Measurements from ENCODE around the gene OR6S1. TPM values are rescaled to one million over a fixed set of nuclear protein-coding genes. Genes with fewer than 3 reads are reported as not detected.
"Not testable (repeated sequence)": the region's sequence is repeated elsewhere in the genome, so short reads cannot be mapped to it uniquely, and the experiment has no call there.

The OR6S1 gene
- total RNA-seq, 2 donors from 2014 or later = not detected

- peaks cover 61% of the 10 kb centered on the region for H3K27me3 Mint-ChIP-seq
- H3K4me3 Mint-ChIP-seq = peak overlapping the region; percentile 86
- H3K4me1 Mint-ChIP-seq = peaks cover 31% of the 10 kb centered on the region
These were observed 9.1 kb downstream of the OR6S1 start for GRCh38 chr14:20632448-20632830.

GRCh38 chr14:20631880-20632389 is 9.6 kb downstream of the OR6S1 start:
- Mint-ChIP-seq H3K4me1 (peaks cover 32% of the 10 kb centered on the region), H3K4me3 (peak overlapping the region; percentile 86), H3K36me3 (ENCODE audit: low read depth) (peaks cover 3% of the 10 kb centered on the region), H3K27me3 (peaks cover 64% of the 10 kb centered on the region), H3K27ac (peak overlapping the region; percentile 92)
- DNase-seq (no peak), ATAC-seq (no peak)
- H3K9me3 ChIP-seq (ENCODE audit: control insufficient read depth, low read length, poor library complexity, severe bottlenecking) = no peaks in the 10 kb centered on the region

More at GRCh38 chr14:20632448-20632830, 9.1 kb downstream of the OR6S1 start:
- H3K36me3 Mint-ChIP-seq (ENCODE audit: low read depth) = peaks cover 3% of the 10 kb centered on the region
- H3K27ac Mint-ChIP-seq = peak overlapping the region; percentile 92
- no peaks in the 10 kb centered on the region for H3K9me3 ChIP-seq (ENCODE audit: control insufficient read depth, low read length, poor library complexity, severe bottlenecking)
- ATAC-seq (peak; percentile 25), DNase-seq (no peak)

GRCh38 chr14:20631023-20631879 is 10.2 kb downstream of the OR6S1 start:
- Mint-ChIP-seq H3K27me3 (peaks cover 60% of the 10 kb centered on the region), H3K4me3 (peak overlapping the region; percentile 86), H3K27ac (peak overlapping the region; percentile 92), H3K36me3 (ENCODE audit: low read depth) (peaks cover 3% of the 10 kb centered on the region), H3K4me1 (peaks cover 34% of the 10 kb centered on the region)
- ATAC-seq (peak; percentile 39), DNase-seq (no peak)
- H3K9me3 ChIP-seq (ENCODE audit: control insufficient read depth, low read length, poor library complexity, severe bottlenecking) = no peaks in the 10 kb centered on the region

DNA sequence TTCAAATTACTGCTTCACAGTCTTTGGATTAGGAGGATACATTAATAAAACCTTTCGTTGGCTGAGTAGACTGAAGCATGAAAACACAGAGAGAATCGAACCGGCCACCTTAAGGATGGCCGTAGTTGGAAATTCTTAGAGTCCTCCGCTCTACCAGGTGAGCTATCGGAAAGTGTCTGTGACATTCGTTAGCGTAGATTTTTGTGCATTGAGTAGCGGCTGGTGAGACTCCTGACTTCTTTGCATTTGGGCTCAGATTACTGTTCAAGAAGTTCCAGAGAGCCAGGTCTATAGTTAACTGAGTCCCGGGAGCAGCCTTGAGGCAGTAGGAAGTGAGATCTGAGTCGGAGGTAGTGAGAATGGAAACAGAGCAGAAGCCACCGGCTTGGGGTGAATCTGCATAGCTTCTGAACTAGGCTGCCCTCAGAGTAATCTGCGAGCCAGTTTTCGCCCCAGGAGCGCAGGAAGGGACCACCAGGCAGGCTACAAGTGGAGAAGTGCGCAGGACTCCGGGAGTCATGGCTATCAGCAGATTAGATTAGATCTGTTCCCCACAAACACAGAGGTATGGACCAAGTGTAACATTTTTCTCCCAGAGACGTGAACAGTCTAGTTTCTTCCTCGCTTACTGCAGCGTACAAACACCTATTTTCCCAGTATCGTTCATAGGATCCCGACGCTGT is 11.0 kb downstream of the OR6S1 start:
- DNase-seq = no peak
- H3K9me3 ChIP-seq (ENCODE audit: control insufficient read depth, low read length, poor library complexity, severe bottlenecking) = no peaks in the 10 kb centered on the region
- Mint-ChIP-seq H3K4me3 (peak overlapping the region; percentile 82), H3K27ac (peak overlapping the region; percentile 92), H3K36me3 (ENCODE audit: low read depth) (no peaks in the 10 kb centered on the region), H3K27me3 (peaks cover 57% of the 10 kb centered on the region), H3K4me1 (peaks cover 40% of the 10 kb centered on the region)
- ATAC-seq = peak; percentile 37

DNA sequence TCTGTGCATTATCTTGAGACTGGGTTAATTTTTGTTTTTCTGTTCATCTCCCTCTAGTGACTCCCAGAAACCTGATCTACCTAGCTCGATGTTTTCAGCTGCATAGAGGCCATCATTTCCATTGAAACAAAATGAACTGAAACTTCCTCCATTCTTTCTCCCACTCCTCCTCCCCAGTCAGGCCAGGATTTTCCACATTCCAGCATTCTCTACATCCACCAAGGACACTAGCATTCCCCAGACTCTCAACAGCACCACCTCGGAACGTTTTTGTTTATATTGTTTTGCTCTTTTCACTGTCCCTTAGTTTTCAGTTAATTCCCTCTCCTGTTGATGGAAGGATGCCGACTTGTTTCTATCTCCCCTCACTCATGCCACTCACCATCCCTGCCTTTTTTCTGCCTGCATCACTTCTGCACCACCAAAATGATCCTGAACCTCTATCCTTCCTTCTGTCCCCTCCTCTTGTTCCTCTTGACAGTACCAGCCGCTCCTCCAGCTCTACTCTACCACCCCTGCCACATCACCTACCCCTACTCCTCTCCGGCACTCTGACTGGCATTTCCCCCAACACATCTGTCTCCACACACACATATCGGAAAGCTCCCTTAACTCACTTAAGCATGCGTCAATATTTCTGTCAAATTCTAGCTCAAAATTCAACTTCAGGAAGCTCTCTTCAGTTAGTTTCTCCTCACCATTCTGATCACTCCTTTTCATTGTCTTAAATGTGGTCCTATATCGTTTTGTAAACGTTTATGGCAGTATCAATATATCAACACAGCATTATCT is 13.2 kb downstream of the OR6S1 start:
- Mint-ChIP-seq H3K36me3 (ENCODE audit: low read depth) (peaks cover 2% of the 10 kb centered on the region), H3K4me1 (peaks cover 52% of the 10 kb centered on the region), H3K27me3 (peaks cover 53% of the 10 kb centered on the region), H3K4me3 (peak overlapping the region; percentile 5), H3K27ac (no peak overlapping the region)
- DNase-seq = no peak
- no peaks in the 10 kb centered on the region for H3K9me3 ChIP-seq (ENCODE audit: control insufficient read depth, low read length, poor library complexity, severe bottlenecking)
- ATAC-seq = no peak

- Mint-ChIP-seq H3K27me3 (peaks cover 54% of the 10 kb centered on the region), H3K4me3 (no peak overlapping the region), H3K4me1 (peaks cover 52% of the 10 kb centered on the region), H3K27ac (no peak overlapping the region), H3K36me3 (ENCODE audit: low read depth) (peaks cover 2% of the 10 kb centered on the region)
- DNase-seq = no peak
- ATAC-seq = no peak
- H3K9me3 ChIP-seq (ENCODE audit: control insufficient read depth, low read length, poor library complexity, severe bottlenecking) = no peaks in the 10 kb centered on the region
These were observed 14.0 kb downstream of the OR6S1 start for GRCh38 chr14:20627346-20628027.

DNA sequence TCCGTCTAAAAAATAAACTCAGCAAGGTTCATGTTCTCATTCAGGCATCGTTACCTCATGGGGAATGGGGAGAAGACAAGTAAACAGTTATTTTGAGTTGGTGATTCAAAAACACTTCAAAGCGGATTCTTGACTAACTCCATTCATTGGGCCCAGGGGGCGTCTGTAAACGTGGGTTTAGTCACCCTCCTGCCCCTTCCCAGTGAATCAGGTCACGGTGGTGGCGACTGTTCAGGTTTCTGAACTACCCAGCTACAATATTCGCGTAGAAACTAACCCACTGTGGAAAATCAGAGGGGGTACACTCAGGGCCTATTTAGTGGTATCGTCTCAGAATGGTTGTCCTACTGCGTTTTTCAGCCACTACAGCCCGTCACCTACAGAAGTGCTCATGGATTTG is 15.2 kb downstream of the OR6S1 start:
- Mint-ChIP-seq H3K4me3 (peak overlapping the region; percentile 68), H3K36me3 (ENCODE audit: low read depth) (peaks cover 4% of the 10 kb centered on the region), H3K4me1 (peaks cover 49% of the 10 kb centered on the region), H3K27ac (peak overlapping the region; percentile 97), H3K27me3 (peaks cover 59% of the 10 kb centered on the region)
- no peaks in the 10 kb centered on the region for H3K9me3 ChIP-seq (ENCODE audit: control insufficient read depth, low read length, poor library complexity, severe bottlenecking)
- DNase-seq (no peak), ATAC-seq (no peak)

GRCh38 chr14:20624495-20625070 is 16.9 kb downstream of the OR6S1 start:
- Mint-ChIP-seq H3K27ac (peak overlapping the region; percentile 97), H3K4me1 (peaks cover 39% of the 10 kb centered on the region), H3K27me3 (peaks cover 49% of the 10 kb centered on the region), H3K36me3 (ENCODE audit: low read depth) (peaks cover 4% of the 10 kb centered on the region), H3K4me3 (peak overlapping the region; percentile 68)
- ATAC-seq = peak; percentile 66
- no peaks in the 10 kb centered on the region for H3K9me3 ChIP-seq (ENCODE audit: control insufficient read depth, low read length, poor library complexity, severe bottlenecking)
- peak in 1 of 3 donors; percentile 24 for DNase-seq

DNA sequence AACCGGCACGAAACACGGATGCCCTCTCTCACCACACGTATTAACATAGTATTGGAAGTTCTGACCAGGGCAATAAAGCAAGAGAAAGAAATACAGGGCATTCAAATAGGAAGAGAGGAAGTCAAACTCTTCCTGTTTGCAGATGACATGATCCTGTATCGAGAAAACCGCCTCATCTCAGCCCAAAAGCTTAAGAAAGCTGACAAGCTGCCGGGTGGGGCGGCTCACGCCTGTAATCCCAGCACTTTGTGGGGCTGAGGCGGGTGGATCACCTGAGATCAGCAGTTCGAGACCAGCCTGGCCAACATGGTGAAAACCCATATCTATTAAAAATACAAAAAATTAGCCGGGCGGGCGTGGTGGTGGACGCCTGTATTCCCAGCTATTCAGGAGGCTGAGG is 17.7 kb downstream of the OR6S1 start:
- H3K4me1 Mint-ChIP-seq = peaks cover 39% of the 10 kb centered on the region
- H3K27ac Mint-ChIP-seq = peak overlapping the region; percentile 97
- DNase-seq (no peak), ATAC-seq (no peak)
- no peaks in the 10 kb centered on the region for H3K9me3 ChIP-seq (ENCODE audit: control insufficient read depth, low read length, poor library complexity, severe bottlenecking)
- H3K4me3 Mint-ChIP-seq = peak overlapping the region; percentile 68
- peaks cover 54% of the 10 kb centered on the region for H3K27me3 Mint-ChIP-seq
- peaks cover 4% of the 10 kb centered on the region for H3K36me3 Mint-ChIP-seq (ENCODE audit: low read depth)

- peak overlapping the region; percentile 34 for H3K4me3 Mint-ChIP-seq
- peaks cover 34% of the 10 kb centered on the region for H3K4me1 Mint-ChIP-seq
- DNase-seq = no peak
- no peak for ATAC-seq
- H3K27ac Mint-ChIP-seq = peak overlapping the region; percentile 22
- no peaks in the 10 kb centered on the region for H3K9me3 ChIP-seq (ENCODE audit: control insufficient read depth, low read length, poor library complexity, severe bottlenecking)
- peaks cover 4% of the 10 kb centered on the region for H3K36me3 Mint-ChIP-seq (ENCODE audit: low read depth)
- H3K27me3 Mint-ChIP-seq = peaks cover 51% of the 10 kb centered on the region
These were observed 18.6 kb downstream of the OR6S1 start for GRCh38 chr14:20622816-20623291.

DNA sequence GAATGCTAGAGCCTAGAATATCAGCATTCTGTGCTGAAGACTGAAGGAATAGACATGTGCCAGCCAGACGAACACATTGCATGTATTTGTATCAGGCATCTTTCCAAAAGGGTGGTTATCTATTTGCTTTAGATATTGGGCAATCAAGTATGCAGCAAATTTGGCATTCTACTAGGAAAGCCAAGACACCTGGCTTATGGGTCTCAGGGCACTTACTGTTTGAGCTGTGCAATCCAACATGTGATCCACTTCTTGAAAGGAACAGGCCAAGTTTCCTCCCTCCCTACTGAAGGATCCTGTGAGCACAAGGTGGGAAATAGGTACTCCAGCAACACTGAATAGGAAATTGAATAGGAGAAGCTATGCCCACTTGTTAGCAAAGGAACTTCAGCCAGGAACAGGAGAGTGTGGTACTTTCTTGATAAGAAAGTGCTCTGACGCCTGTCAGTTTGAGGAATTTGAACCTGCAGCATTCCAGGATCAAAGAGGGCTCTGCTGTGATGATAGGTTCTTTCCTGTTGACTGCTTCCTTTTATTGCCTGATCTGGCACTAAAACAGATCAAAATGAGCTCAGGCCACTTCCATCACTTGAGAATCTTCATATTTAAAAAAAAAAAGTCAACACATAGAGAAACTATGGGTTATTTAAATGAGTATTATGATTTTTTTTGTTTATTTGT is 20.6 kb downstream of the OR6S1 start:
- no peak overlapping the region for H3K4me3 Mint-ChIP-seq
- peaks cover 27% of the 10 kb centered on the region for H3K4me1 Mint-ChIP-seq
- H3K27me3 Mint-ChIP-seq = peaks cover 45% of the 10 kb centered on the region
- H3K36me3 Mint-ChIP-seq (ENCODE audit: low read depth) = peaks cover 4% of the 10 kb centered on the region
- H3K27ac Mint-ChIP-seq = no peak overlapping the region
- DNase-seq = no peak
- ATAC-seq = no peak
- H3K9me3 ChIP-seq (ENCODE audit: control insufficient read depth, low read length, poor library complexity, severe bottlenecking) = no peaks in the 10 kb centered on the region

DNA sequence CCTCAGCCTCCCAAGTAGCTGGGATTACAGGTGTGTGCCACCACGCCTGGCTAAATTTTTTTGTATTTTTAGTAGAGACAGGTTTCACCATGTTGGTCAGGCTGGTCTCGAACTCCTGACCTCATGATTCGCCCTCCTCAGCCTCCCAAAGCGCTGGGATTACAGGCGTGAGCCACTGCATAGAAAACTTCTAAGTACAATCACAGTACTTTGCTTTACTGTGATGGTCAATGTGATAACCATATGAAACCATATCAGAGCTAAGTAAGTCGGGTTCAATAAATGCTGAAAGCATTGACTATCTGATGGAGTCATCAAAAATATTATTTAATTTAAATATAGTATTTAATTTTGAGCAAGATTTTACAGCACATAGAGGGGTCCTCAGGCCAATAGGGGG is 21.8 kb downstream of the OR6S1 start:
- Mint-ChIP-seq H3K27me3 (peaks cover 35% of the 10 kb centered on the region), H3K4me1 (peaks cover 21% of the 10 kb centered on the region)
- not testable (repeated sequence) for ATAC-seq; H3K27ac Mint-ChIP-seq; DNase-seq; H3K4me3 Mint-ChIP-seq; H3K9me3 ChIP-seq (ENCODE audit: control insufficient read depth, low read length, poor library complexity, severe bottlenecking); H3K36me3 Mint-ChIP-seq (ENCODE audit: low read depth)

All from T-helper 17 cell (primary cell).